HG03575 (cell line): ENCODE data around the gene WDR27.

Experiments
- ATAC-seq: cut with Tn5 transposase; IDR thresholded peaks from one replicate; pipeline ENCODE4 v1.9.1; 2021; ENCODE audit not compliant: unreplicated experiment, insufficient number of reproducible peaks, low FRiP score; ENCODE audit errors: extremely low read depth

The WDR27 gene

DNA sequence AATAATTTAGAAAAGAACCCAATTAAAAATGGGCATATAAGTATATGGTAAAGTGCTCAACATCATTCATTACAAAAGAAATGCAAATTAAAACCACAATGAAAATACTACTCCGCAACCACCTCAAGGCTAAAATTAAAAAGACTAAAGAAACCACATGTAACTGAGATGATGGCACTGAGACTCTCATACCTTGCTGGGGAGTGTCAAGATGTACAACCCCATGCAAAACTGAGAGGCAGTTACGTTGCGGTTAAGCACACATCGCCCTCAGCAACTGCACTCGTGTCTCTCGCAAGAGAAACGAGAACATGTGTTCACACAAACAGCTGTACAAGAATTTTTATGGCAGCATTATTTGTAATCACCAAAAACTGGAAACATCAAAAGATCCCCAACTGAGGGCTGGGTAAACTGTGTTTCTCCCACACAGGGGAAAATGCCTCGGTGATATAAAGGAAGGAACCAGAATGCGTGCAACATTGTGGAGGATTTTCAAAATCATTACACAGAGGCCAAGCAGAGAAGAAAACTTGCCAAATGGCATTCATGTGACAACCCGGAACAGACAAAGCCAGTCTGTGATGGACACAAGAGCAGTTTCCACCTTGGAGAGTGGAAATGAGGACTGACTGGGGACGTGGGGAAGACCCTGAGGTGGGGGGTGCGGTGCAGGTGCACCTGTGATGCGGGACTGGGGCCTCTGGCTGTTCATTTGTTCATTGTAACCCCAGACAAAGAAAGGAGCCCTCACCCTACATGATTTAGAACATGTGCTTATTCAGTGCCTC, 144.9 kb downstream of the WDR27 start:
- ATAC-seq = peak; percentile 99

- ATAC-seq = no peak
Measured at GRCh38 chr6:169555971-169556617, 145.7 kb downstream of the WDR27 start.

GRCh38 chr6:169545982-169546381, 155.8 kb downstream of the WDR27 start:
- ATAC-seq = no peak

DNA sequence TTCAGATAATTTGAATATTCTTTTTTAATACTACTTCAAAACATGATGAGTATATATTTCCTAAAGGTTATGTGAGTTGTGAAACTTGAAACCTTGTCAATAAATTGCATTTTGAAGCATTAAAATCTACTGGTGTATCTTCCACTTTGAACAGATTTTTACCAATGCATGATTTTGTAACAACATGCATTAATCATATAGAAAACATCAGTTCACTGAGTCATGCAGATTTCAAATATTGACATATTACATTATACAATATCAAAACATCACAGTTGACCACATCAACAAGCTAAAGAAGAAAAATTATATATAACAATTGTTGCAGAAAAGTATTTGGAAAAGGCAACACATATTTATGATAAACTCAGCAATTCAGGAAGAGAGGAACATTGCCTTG, 158.1 kb downstream of the WDR27 start:
- ATAC-seq = no peak

GRCh38 chr6:169542491-169542890, 159.3 kb downstream of the WDR27 start:
- no peak for ATAC-seq

- ATAC-seq = no peak
Measured at GRCh38 chr6:169539176-169539897, 162.5 kb downstream of the WDR27 start.

GRCh38 chr6:169536446-169537170, 165.2 kb downstream of the WDR27 start:
- no peak for ATAC-seq

DNA sequence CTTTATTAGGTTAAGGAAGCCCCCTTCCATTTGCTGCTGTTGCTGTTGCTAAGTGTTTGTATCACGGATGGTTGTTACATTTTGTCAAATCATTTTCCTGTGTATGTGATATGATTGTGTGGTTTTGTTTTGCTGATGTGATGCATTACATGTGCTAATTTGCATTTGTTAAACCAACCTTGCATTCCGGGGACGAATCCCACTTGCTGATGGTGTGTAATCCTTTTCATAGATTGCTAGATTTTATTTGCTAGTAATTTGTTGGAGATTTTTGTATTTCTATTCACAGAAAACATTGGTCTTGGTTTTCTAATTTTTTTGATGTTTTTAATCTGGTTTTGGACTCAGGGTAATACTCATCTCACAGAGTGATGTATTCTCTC, 167.8 kb downstream of the WDR27 start:
- no peak for ATAC-seq

DNA sequence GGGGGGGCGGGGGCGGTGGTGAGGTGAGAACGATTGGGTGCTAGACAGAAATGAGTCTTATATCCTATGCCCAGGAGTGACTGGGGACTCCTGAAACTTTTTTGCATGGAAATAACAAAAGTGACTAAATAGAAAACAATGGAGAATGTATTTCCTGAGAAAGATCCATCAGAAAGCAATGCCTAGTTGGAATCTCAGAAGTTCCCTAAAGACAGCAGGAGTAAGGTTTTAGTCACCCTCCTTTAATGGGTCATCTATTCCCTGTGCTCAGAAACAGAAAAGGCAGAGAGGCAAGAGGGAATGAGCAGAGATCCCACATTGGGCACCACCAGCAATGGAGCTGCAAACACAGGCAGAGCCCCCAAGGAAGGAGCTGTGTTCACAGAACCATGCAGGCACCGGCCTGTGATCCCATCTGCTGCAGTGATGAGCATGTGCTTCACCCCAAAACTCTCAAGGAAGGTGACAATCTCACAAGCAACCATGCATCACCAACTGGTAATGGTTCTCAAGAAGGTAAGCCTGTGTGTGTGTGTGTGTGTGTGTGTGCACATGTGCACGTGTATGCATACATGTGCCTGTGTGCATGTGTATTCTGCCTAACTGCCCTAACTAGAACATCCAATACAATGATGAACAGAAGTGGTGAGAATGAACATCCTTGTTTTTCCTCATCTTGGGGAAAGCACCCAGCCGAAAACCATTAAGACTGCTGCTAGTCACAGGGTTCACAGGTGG, 168.4 kb downstream of the WDR27 start:
- ATAC-seq = no peak

- no peak for ATAC-seq
Measured at GRCh38 chr6:169530752-169531123, 171.1 kb downstream of the WDR27 start.

DNA sequence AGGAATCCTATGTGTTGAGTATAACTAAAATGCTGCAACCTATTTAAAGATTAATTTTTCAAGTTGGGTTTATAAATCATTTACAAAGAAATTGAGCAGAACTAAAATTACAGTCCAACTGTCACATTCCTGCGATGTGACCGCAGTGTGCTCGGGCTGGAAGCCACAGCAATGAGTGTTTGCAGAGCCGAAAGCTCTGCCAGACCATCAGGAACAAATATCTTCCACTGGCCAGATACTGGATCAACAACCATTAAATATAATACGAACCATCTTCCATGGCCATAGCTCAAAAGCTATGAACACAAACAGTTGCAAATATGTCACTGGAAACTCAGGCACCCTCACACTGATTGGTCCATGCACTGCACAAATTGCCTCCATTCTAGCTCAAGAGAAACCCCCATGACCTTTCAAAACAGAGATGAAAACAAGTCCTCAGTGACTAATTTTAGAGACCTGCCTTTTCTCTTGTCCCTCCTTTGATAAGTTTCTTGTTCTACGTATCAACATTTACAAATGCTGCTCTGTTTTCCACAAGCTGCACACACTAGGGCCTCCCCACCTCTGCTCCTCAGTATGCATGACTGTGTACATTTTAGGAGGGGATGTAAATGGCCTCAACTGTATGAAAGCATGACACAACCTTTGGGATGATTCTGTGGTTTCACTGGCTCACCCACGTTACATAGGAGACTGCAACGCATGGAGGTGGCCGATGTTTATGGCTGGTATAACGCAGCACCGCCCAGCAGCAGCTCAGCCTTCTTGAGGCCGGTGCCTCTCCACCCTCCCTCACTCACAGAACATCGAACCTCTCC, 171.7 kb downstream of the WDR27 start:
- ATAC-seq = no peak

GRCh38 chr6:169528755-169529154, 173.1 kb downstream of the WDR27 start:
- ATAC-seq = no peak

- no peak for ATAC-seq
Measured at GRCh38 chr6:169527306-169527705, 174.5 kb downstream of the WDR27 start.

DNA sequence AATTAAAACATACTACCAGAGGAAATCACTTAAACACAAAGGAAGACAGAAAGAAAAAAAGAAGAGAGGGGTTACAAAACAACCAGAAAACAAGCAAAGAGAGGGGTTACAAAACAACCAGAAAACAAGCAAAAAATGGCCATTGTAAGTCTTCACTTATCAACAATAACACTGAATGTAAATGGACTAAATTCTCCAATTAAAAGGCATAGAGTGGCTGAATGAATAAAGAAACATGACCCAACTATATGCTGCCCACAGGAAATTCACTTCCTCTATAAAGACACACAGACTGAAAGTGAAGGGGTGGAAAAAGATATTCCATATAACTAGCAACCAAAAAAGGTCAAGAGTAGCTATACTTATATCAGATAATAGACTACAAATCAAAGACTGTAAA, 180.0 kb downstream of the WDR27 start:
- ATAC-seq = no peak

GRCh38 chr6:169520104-169520503, 181.7 kb downstream of the WDR27 start:
- no peak for ATAC-seq

GRCh38 chr6:169518451-169518850, 183.4 kb downstream of the WDR27 start:
- ATAC-seq = no peak

DNA sequence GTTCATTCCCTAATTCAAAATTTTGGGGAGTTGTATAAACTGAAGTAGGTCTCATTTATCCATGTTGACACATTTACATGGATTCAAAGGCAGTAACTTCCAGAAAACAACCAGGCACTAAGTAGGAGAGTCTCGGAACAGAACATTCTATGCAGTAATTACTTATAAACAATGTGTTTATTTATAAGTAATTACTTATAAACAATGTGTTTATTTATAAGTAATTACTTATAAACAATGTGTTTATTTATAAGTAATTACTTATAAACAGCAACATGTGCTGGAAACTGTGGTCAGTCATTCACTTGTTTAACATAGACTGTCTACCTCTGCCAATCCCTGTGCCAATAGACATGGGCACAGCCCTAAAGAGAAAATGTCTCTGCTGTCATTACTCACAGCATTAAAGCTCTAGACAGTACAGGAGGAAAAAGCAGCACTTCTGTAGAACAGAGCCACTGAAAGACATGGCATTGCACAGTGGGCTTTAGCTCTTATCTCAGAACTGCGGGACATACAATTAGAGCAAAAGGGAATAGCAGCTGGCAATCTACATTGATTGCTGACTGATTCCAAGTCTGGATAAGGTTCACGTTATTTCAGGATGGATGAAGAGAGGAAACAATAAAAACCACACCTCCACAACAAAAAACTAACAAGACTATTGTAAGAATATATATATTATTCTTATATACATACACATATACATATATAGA, 188.2 kb downstream of the WDR27 start:
- no peak for ATAC-seq
